Kidney (tissue), 14 donors: ENCODE data around the gene POGLUT2. TPM values are rescaled to one million over a fixed set of nuclear protein-coding genes. Genes with fewer than 3 reads are reported as not detected.

ENCODE experiments used
- DNase-seq, 5 donors: peaks; one replicate each; pipeline ENCODE4 v3.0.0-alpha.2; 2013 to 2020
- FAIRE-seq: peaks from 2 replicates; lab custom pipeline; 2012; peaks lifted over from hg19 to GRCh38; lab: Jason Lieb, UNC
- H3K27ac ChIP-seq, 2 donors: one replicate each; pipeline ENCODE4 v1.7.0; 2013; ENCODE audit warnings: low read depth in 2 of 2, low read length in 2 of 2, inconsistent platforms in 1 of 2
- H3K27me3 ChIP-seq: one replicate; pipeline ENCODE4 v1.7.1; 2013; ENCODE audit warnings: low read length, inconsistent platforms; ENCODE audit not compliant: control insufficient read depth, insufficient read depth
- H3K36me3 ChIP-seq, 3 donors: one replicate each; pipeline versions ENCODE4 v1.7.0 to v1.7.1; 2013; ENCODE audit warnings: low read length in 3 of 3, control low read depth in 1 of 3, inconsistent platforms in 1 of 3; ENCODE audit not compliant: insufficient read depth in 3 of 3, control insufficient read depth in 2 of 3
- H3K4me1 ChIP-seq, 3 donors: one replicate each; pipeline versions ENCODE4 v1.7.0 to v1.7.1; 2013; ENCODE audit warnings: low read length in 3 of 3, inconsistent platforms in 1 of 3, low read depth in 1 of 3; ENCODE audit not compliant: control insufficient read depth in 2 of 3, insufficient read depth in 2 of 3
- H3K4me3 ChIP-seq, 3 donors: one replicate each; pipeline versions ENCODE4 v1.7.0 to v1.8.1; 2013; ENCODE audit warnings: low read length in 3 of 3, control low read depth in 1 of 3, inconsistent platforms in 1 of 3
- H3K9ac ChIP-seq, 3 donors: one replicate each; pipeline versions ENCODE4 v1.7.0 to v1.7.1; 2013; ENCODE audit warnings: low read length in 3 of 3, control low read depth in 1 of 3, inconsistent platforms in 1 of 3
- H3K9me3 ChIP-seq, 3 donors: one replicate each; pipeline versions ENCODE4 v1.7.0 to v1.7.1; 2013; ENCODE audit warnings: low read length in 3 of 3, control low read depth in 1 of 3, inconsistent platforms in 1 of 3; ENCODE audit not compliant: control insufficient read depth in 2 of 3, insufficient read depth in 1 of 3
- CTCF ChIP-seq: IDR thresholded peaks from 3 replicates; pipeline ENCODE4 v1.5.1; 2012; ENCODE audit warnings: mild to moderate bottlenecking, moderate library complexity, borderline replicate concordance; ENCODE audit not compliant: insufficient read depth; ENCODE audit errors: extremely low read depth
- intact Hi-C: fragments of 100-400 bp; cut with DNase I; formaldehyde crosslinking; loops from one replicate; pipeline ENCODE4 v1.11.1; 2022
- polyA plus RNA-seq: library from polyadenylated mRNA; stranded (reverse); fragments of 350-450 nt; fragmentation: Illumina TruSeq; extraction: RNeasy Lipid Tissue Mini Kit (QIAGEN cat#74804); gene quantifications from one replicate; pipeline ENCODE4 v1.2.3, GENCODE V29; 2014; ENCODE audit warnings: low read depth, low replicate concordance; ENCODE audit not compliant: insufficient read depth
- total RNA-seq: library from RNA; stranded (reverse); fragmentation: NEBNext Ultra II Directional; extraction: Animal tissue kit (Norgen Biotek cat#: 25700); gene quantifications from one replicate; pipeline ENCODE4 v1.2.1, GENCODE V29; 2021
- donor health status: control.
- donor health status: control.
- donor health status: control.
- donor health status: control.
- donor health status: control.
- donor health status: DM: yes; HTN: yes; CAD: no.
- donor health status: Normal renal cell carcinoma (clear cell type).

The POGLUT2 gene
- total and polyA plus RNA-seq, 2 donors from 2014 or later = 4.9 to 7.0 TPM

GRCh38 chr13:102779436-102780159 lies 19.2 kb downstream of the POGLUT2 start:
- H3K27me3 ChIP-seq = no peaks in the 10 kb centered on the region
- no peak overlapping the region for H3K4me3 ChIP-seq
- H3K36me3 ChIP-seq = peaks cover 0 to 2% (median 0%) of the 10 kb centered on the region in 3 donors
- DNase-seq (no peak), FAIRE-seq (no peak)
- TF ChIP-seq CTCF = no peak
- no peaks in the 10 kb centered on the region for H3K9me3 ChIP-seq
- H3K9ac ChIP-seq = no peak overlapping the region
- H3K4me1 ChIP-seq = no peaks in the 10 kb centered on the region
- intact Hi-C loops = no loop called here
- no peak overlapping the region for H3K27ac ChIP-seq

DNA sequence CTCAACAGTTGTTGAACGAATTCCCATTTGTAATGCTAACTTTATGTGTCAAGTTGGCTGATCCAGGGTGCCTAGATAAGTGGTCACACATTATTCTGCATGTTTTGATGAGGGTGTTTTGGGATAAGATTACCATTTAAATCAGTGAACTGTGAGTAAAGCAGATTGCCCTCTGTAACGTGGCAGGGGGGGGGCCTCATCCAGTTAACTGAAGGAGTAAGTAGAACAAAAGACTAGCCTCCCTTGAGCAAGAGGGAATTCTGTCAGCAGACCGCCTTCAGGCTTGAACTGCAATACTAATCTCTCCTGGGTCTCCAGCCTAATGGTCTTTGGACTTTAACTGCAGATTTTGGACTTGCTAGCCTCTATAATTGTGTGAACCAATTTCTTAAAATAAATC lies 21.0 kb downstream of the POGLUT2 start:
- H3K27me3 ChIP-seq = no peaks in the 10 kb centered on the region
- no peaks in the 10 kb centered on the region for H3K36me3 ChIP-seq
- no peak for TF ChIP-seq CTCF
- no peaks in the 10 kb centered on the region for H3K9me3 ChIP-seq
- H3K27ac ChIP-seq = no peak overlapping the region
- no peak for DNase-seq
- intact Hi-C loops = no loop called here
- peaks cover 0 to 4% (median 3%) of the 10 kb centered on the region in 3 donors for H3K4me1 ChIP-seq
- H3K9ac ChIP-seq = no peak overlapping the region
- no peak overlapping the region for H3K4me3 ChIP-seq
- no peak for FAIRE-seq

GRCh38 chr13:102776271-102776670 lies 22.5 kb downstream of the POGLUT2 start:
- Histone ChIP-seq H3K4me1 (peaks cover 0 to 6% (median 4%) of the 10 kb centered on the region in 3 donors), H3K36me3 (no peaks in the 10 kb centered on the region), H3K27me3 (no peaks in the 10 kb centered on the region), H3K9me3 (no peaks in the 10 kb centered on the region), H3K9ac (no peak overlapping the region), H3K27ac (no peak overlapping the region), H3K4me3 (no peak overlapping the region)
- FAIRE-seq (no peak), DNase-seq (no peak)
- no peak for TF ChIP-seq CTCF
- intact Hi-C loops = no loop called here
